Testis (tissue), 3 donors: ENCODE data around the gene DLL3. TPM values are rescaled to one million over a fixed set of nuclear protein-coding genes. Genes with fewer than 3 reads are reported as not detected.

Source experiments
- DNase-seq: peaks from one replicate; pipeline ENCODE4 v3.0.0-alpha.2; 2019
- H3K27ac ChIP-seq, 2 donors: fragments of 200-600 bp; sonication (generic); one replicate each; pipeline ENCODE4 v1.5.1; 2019
- H3K27me3 ChIP-seq: fragments of 200-600 bp; sonication (generic); one replicate; pipeline ENCODE4 v1.5.1; 2019
- H3K36me3 ChIP-seq: fragments of 200-600 bp; sonication (generic); one replicate; pipeline ENCODE4 v1.5.1; 2017; ENCODE audit warnings: low read depth; ENCODE audit errors: missing control alignments
- H3K4me1 ChIP-seq: fragments of 200-600 bp; sonication (generic); one replicate; pipeline ENCODE4 v1.5.1; 2019
- H3K4me3 ChIP-seq, 2 donors: fragments of 200-600 bp; sonication (generic); one replicate each; pipeline ENCODE4 v1.5.1; 2017 to 2019
- H3K9me3 ChIP-seq: fragments of 200-600 bp; sonication (generic); one replicate; pipeline ENCODE4 v1.5.1; 2017
- POLR2A ChIP-seq: fragments of 450-650 bp; IDR thresholded peaks from one replicate; pipeline ENCODE4 v1.6.1; 2017; ENCODE audit warnings: antibody characterized with exemption, mild to moderate bottlenecking, moderate library complexity
- WGBS, 2 donors: methylation state at CpG; one replicate each; pipeline ENCODE4 v1.1.5; 2018; 5-methylcytosine and 5-hydroxymethylcytosine counted together
- intact Hi-C: fragments of 100-400 bp; cut with DNase I; formaldehyde crosslinking; loops from one replicate; pipeline ENCODE4 v1.15.1; 2023; ENCODE audit warnings: low total_unique reads
- polyA plus RNA-seq: library from polyadenylated mRNA; stranded (reverse); fragments of 350-450 nt; fragmentation: Illumina TruSeq; extraction: RNeasy Lipid Tissue Mini Kit (QIAGEN cat#74804); gene quantifications from one replicate; pipeline ENCODE4 v1.2.3, GENCODE V29; 2014; ENCODE audit warnings: low read depth, low replicate concordance; ENCODE audit not compliant: insufficient read depth
- total RNA-seq, 2 donors: library from RNA; depleted of rRNA; stranded (reverse); fragments of >200 nt; gene quantifications; one replicate each; pipeline ENCODE4 v1.2.3, GENCODE V29; 2016
- TF ChIP-seq, protein P1 (sequence below), 3 experiments: fragments of 450-650 bp in 2 of 3; fragments of 200-600 bp in 1 of 3; sonication (generic) in 1 of 3; IDR thresholded peaks; one replicate each; pipeline ENCODE4 v1.5.1; 2016 to 2019; ENCODE audit warnings: antibody characterized with exemption in 3 of 3, mild to moderate bottlenecking in 2 of 3, moderate library complexity in 1 of 3

DLL3 gene
- total and polyA plus RNA-seq, 3 donors from 2014 or later = 1.6 to 6.5 (median 4.5) TPM

DNA sequence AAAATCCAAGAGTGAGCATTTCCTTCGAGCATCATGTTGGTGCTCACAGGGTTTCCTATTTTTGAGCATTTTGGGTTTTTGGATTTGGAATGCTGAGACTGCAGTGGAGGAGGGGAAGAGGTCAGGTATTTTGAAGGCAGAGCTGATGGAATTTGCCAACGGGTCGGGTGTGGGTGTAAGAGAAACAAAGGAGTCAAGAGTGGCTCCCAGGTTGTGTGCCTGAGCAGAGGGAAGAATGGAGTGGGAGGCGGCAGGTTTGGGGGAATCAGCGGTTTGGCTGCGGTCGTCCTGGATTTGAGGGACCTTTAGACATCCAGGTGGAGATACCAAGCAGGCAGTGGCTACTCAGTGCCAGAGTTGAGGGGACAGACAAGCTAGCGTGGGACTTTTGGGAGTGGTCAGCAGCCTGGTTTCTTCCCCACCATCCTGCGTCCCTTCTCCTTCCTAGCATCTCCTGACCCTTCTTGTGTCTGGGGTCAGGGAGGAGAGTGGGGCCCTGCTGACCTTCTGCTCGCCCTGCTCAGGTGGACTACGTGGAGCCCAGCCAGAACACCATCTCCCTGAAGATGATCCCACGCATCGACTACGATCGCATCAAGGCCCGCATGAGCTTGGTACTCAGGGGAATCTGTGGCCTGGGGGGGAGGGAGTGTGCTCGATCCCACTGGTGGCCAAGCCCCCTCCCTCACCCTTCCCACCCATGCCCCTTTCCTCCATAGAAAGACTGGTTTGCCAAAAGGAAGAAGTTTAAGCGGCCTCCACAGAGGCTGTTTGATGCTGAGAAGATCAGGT, 32.6 kb upstream of the DLL3 start:
- TF ChIP-seq POLR2A = no peak
- TF ChIP-seq, protein P1, sequence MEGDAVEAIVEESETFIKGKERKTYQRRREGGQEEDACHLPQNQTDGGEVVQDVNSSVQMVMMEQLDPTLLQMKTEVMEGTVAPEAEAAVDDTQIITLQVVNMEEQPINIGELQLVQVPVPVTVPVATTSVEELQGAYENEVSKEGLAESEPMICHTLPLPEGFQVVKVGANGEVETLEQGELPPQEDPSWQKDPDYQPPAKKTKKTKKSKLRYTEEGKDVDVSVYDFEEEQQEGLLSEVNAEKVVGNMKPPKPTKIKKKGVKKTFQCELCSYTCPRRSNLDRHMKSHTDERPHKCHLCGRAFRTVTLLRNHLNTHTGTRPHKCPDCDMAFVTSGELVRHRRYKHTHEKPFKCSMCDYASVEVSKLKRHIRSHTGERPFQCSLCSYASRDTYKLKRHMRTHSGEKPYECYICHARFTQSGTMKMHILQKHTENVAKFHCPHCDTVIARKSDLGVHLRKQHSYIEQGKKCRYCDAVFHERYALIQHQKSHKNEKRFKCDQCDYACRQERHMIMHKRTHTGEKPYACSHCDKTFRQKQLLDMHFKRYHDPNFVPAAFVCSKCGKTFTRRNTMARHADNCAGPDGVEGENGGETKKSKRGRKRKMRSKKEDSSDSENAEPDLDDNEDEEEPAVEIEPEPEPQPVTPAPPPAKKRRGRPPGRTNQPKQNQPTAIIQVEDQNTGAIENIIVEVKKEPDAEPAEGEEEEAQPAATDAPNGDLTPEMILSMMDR (IDR thresholded peaks at IDR 0.05) = no peak
- Histone ChIP-seq H3K4me3 (no peak overlapping the region), H3K27me3 (no peaks in the 10 kb centered on the region), H3K9me3 (no peaks in the 10 kb centered on the region), H3K36me3 (no peaks in the 10 kb centered on the region), H3K4me1 (peaks cover 2% of the 10 kb centered on the region), H3K27ac (no peak overlapping the region)
- no peak for DNase-seq
- intact Hi-C loops = no loop called here
- WGBS, 2 donors = 91% methylated on average over 18 of the region's 18 CpGs

DNA sequence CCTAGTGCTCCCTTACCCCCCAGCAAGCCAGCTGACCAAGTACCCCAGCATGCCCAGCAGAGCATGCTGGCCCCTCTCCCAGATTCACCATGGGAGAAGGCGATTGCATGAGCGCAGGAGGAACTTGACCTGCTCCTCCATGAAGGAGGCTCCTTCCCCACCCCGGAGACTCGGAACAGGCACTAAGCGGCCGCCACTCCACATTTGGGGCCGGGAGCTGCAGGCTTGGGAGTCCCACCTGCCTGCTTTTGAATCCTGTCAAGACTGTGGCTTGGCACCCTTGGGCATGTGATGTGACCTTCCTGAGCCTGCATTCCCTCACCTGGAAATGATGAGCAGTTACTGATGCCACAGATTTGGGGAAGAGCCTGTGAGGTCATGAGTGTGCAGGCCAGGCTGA, 30.8 kb upstream of the DLL3 start:
- Histone ChIP-seq H3K4me3 (no peak overlapping the region), H3K36me3 (no peaks in the 10 kb centered on the region), H3K27ac (no peak overlapping the region), H3K27me3 (no peaks in the 10 kb centered on the region), H3K4me1 (peaks cover 2% of the 10 kb centered on the region), H3K9me3 (no peaks in the 10 kb centered on the region)
- no peak for DNase-seq
- no peak for TF ChIP-seq POLR2A
- TF ChIP-seq, protein P1 (IDR thresholded peaks at IDR 0.05) = no peak
- WGBS, 2 donors = 88 to 97% methylated on average over 4 to 7 of the region's 7 CpGs
- intact Hi-C loops = no loop called here

DNA sequence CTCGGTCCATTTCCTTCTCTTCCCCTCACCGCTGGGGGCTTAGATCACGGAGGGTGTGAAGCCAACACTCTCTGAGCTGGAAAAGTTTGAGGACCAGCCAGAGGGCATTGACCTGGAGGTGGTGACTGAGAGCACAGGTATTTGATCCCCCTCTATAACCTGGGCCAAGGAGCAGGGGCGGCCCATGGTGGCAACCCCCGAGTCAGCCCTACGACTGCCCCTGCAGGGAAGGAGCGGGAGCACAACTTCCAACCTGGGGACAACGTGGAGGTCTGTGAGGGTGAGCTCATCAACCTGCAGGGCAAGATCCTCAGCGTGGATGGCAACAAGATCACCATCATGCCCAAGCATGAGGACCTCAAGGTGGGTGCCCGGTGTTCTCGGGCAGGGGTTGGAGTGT, 29.7 kb upstream of the DLL3 start:
- intact Hi-C loops = no loop called here
- TF ChIP-seq, protein P1 (IDR thresholded peaks at IDR 0.05) = no peak
- TF ChIP-seq POLR2A = no peak
- no peak for DNase-seq
- H3K4me1 ChIP-seq = peaks cover under 1% of the 10 kb centered on the region
- no peak overlapping the region for H3K27ac ChIP-seq
- H3K27me3 ChIP-seq = no peaks in the 10 kb centered on the region
- no peak overlapping the region for H3K4me3 ChIP-seq
- WGBS, 2 donors = 88% methylated on average over 11 of the region's 11 CpGs
- H3K9me3 ChIP-seq = no peaks in the 10 kb centered on the region
- no peaks in the 10 kb centered on the region for H3K36me3 ChIP-seq

DNA sequence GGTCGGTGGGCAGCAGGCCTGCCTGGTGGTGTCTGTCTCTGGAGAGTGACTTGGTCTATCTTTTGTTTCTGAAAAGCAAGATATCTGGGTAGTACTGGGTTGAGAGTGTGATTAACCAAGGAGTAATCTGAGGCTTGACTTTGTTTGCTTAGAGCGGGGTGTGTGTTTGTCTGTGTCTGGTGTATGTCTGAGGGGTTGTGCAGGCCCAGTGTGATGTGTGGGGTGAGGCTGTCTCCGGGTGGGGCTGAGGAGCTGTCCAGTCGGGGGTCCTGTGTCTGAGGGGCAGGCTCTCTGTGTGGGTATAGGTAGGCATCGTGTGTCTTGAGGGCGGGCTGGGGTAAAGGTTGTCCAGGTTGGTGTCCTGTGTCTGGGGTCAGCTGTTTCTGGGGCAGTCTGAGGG, 29.2 kb upstream of the DLL3 start:
- Histone ChIP-seq H3K27me3 (no peaks in the 10 kb centered on the region), H3K36me3 (no peaks in the 10 kb centered on the region), H3K27ac (no peak overlapping the region), H3K9me3 (no peaks in the 10 kb centered on the region), H3K4me1 (no peaks in the 10 kb centered on the region), H3K4me3 (no peak overlapping the region)
- 78 to 90% methylated on average over 5 to 6 of the region's 6 CpGs for WGBS, 2 donors
- DNase-seq = no peak
- TF ChIP-seq POLR2A = no peak
- TF ChIP-seq, protein P1 (IDR thresholded peaks at IDR 0.05) = no peak
- intact Hi-C loops = no loop called here
